ENCODE data around the gene PCNX2. TPM values are rescaled to one million over a fixed set of nuclear protein-coding genes. Genes with fewer than 3 reads are reported as not detected.

The PCNX2 gene
- total and polyA plus RNA-seq, 12 donors, result 0.29 to 3.1 (median 1.6) TPM

GRCh38 chr1:233313434-233314155 lies 18.1 kb upstream of the PCNX2 start:
- Histone ChIP-seq H3K9me3 (no peaks in the 10 kb centered on the region), H3K27ac (no peak overlapping the region), H3K4me1 (no peaks in the 10 kb centered on the region), H3K27me3 (peaks cover 0 to 7% (median under 1%) of the 10 kb centered on the region in 7 donors), H3K36me3 (no peaks in the 10 kb centered on the region), H3K4me3 (no peak overlapping the region)
- 61 to 70% methylated on average over 4 of the region's 4 CpGs for WGBS, 2 donors
- DNase-seq (no peak), ATAC-seq (no peak)
- TF ChIP-seq, protein P1, sequence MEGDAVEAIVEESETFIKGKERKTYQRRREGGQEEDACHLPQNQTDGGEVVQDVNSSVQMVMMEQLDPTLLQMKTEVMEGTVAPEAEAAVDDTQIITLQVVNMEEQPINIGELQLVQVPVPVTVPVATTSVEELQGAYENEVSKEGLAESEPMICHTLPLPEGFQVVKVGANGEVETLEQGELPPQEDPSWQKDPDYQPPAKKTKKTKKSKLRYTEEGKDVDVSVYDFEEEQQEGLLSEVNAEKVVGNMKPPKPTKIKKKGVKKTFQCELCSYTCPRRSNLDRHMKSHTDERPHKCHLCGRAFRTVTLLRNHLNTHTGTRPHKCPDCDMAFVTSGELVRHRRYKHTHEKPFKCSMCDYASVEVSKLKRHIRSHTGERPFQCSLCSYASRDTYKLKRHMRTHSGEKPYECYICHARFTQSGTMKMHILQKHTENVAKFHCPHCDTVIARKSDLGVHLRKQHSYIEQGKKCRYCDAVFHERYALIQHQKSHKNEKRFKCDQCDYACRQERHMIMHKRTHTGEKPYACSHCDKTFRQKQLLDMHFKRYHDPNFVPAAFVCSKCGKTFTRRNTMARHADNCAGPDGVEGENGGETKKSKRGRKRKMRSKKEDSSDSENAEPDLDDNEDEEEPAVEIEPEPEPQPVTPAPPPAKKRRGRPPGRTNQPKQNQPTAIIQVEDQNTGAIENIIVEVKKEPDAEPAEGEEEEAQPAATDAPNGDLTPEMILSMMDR (IDR thresholded peaks at IDR 0.05), result no peak
- intact Hi-C loops (cut with DNase I), result no loop called here

GRCh38 chr1:233304489-233305102 lies 9.1 kb upstream of the PCNX2 start:
- DNase-seq (no peak), ATAC-seq (no peak)
- intact Hi-C loops (cut with DNase I), result loop anchor here in 4 of 10 donors (10.0 kb wide), 1 partner anchor 760 kb away; no protein-coding TSS in a partner anchor
- Histone ChIP-seq H3K4me1 (no peaks in the 10 kb centered on the region), H3K27me3 (peaks cover 0 to 15% (median 6%) of the 10 kb centered on the region in 7 donors), H3K36me3 (no peaks in the 10 kb centered on the region), H3K27ac (no peak overlapping the region), H3K9me3 (peaks cover 0 to 18% (median 0%) of the 10 kb centered on the region in 11 donors), H3K4me3 (no peak overlapping the region)
- WGBS, 2 donors, result 0% methylated on average over 1 of the region's 1 CpG
- TF ChIP-seq, protein P1 (IDR thresholded peaks at IDR 0.05), result peak; percentile 46 to 79 (median 74)

- H3K9me3 ChIP-seq, result peaks cover 0 to 10% (median 0%) of the 10 kb centered on the region in 11 donors
- H3K27me3 ChIP-seq, result peaks cover 0 to 45% (median 30%) of the 10 kb centered on the region in 7 donors
- H3K4me1 ChIP-seq, result peaks cover 0 to 6% (median under 1%) of the 10 kb centered on the region in 9 donors
- ATAC-seq (no peak), DNase-seq (no peak)
- TF ChIP-seq, protein P1 (IDR thresholded peaks at IDR 0.05), result no peak
- H3K36me3 ChIP-seq, result no peaks in the 10 kb centered on the region
- intact Hi-C loops (cut with DNase I), result loop anchor here in 4 of 10 donors (10.0 kb wide), 1 partner anchor 764 kb away; no protein-coding TSS in a partner anchor
- H3K27ac ChIP-seq, result no peak overlapping the region
- H3K4me3 ChIP-seq, result no peak overlapping the region
- WGBS, 2 donors, result 69 to 73% methylated on average over 2 of the region's 2 CpGs
Observed at GRCh38 chr1:233300326-233300725, 4.8 kb upstream of the PCNX2 start.

GRCh38 chr1:233299450-233299849 lies 3.9 kb upstream of the PCNX2 start:
- Histone ChIP-seq H3K4me1 (peaks cover 0 to 14% (median 5%) of the 10 kb centered on the region in 9 donors), H3K27ac (no peak overlapping the region), H3K36me3 (no peaks in the 10 kb centered on the region), H3K4me3 (no peak overlapping the region), H3K9me3 (peaks cover 0 to 10% (median 0%) of the 10 kb centered on the region in 11 donors), H3K27me3 (peaks cover 0 to 52% (median 35%) of the 10 kb centered on the region in 7 donors)
- ATAC-seq (no peak), DNase-seq (no peak)
- TF ChIP-seq, protein P1 (IDR thresholded peaks at IDR 0.05), result no peak
- intact Hi-C loops (cut with DNase I), result no loop called here
- 81% methylated on average over 5 of the region's 5 CpGs for WGBS, 2 donors
